Left lung (tissue), 10 donors: Measurements from ENCODE around the gene CTCF. TPM values are rescaled to one million over a fixed set of nuclear protein-coding genes. Genes with fewer than 3 reads are reported as not detected.

Source experiments
- ATAC-seq: fragments of 200-7000 bp; cut with Tn5 transposase; one replicate; pipeline ENCODE4 v1.9.1; 2020; ENCODE audit warnings: moderate library complexity
- DNase-seq, 4 donors: peaks; one replicate each; pipeline ENCODE4 v3.0.0-alpha.2; 2013 to 2020
- H3K27ac ChIP-seq, 2 donors: fragments of 200-600 bp; sonication (generic) in 1 of 2; one replicate each; pipeline versions ENCODE4 v1.5.0 to v1.8.0; 2020 to 2021
- H3K27me3 ChIP-seq, 2 donors: fragments of 200-600 bp; sonication (generic) in 1 of 2; one replicate each; pipeline versions ENCODE4 v1.5.0 to v1.8.0; 2020 to 2021
- H3K36me3 ChIP-seq, 2 donors: fragments of 200-600 bp; sonication (generic) in 1 of 2; one replicate each; pipeline versions ENCODE4 v1.5.0 to v1.8.0; 2020 to 2021
- H3K4me1 ChIP-seq, 2 donors: fragments of 200-600 bp; one replicate each; pipeline ENCODE4 v1.8.0; 2021
- H3K4me3 ChIP-seq, 2 donors: fragments of 200-600 bp; sonication (generic) in 1 of 2; one replicate each; pipeline versions ENCODE4 v1.5.0 to v1.8.0; 2020 to 2021; ENCODE audit warnings: mild to moderate bottlenecking in 1 of 2
- H3K9me3 ChIP-seq, 2 donors: fragments of 200-600 bp; sonication (generic) in 1 of 2; one replicate each; pipeline versions ENCODE4 v1.5.0 to v1.8.0; 2020 to 2021
- CTCF ChIP-seq, 2 donors: fragments of 200-600 bp; sonication (generic) in 1 of 2; IDR thresholded peaks; one replicate each; pipeline versions ENCODE4 v1.5.0 to v1.8.0; 2021; ENCODE audit warnings: antibody characterized with exemption in 2 of 2
- intact Hi-C, 2 donors: fragments of 100-400 bp; cut with DNase I; formaldehyde crosslinking; loops; one replicate each; pipeline versions ENCODE4 v1.11.2 to v1.14.2; 2022
- polyA plus RNA-seq, 6 donors: library from polyadenylated mRNA; unstranded; fragments of 120-200 nt; gene quantifications; one replicate each; pipeline ENCODE4 v1.2.1, GENCODE V29; 2013; ENCODE audit not compliant: insufficient read length in 6 of 6
- total RNA-seq, 2 donors: library from RNA; stranded (reverse); fragmentation: NEBNext Ultra II Directional; extraction: Animal tissue kit (Norgen Biotek cat#: 25700); gene quantifications; one replicate each; pipeline ENCODE4 v1.2.1, GENCODE V29; 2021
- donor health status: DM: no; HTN: yes; CAD: no.
- donor health status: DM: no; HTN: no; CAD: no.

CTCF gene
- total and polyA plus RNA-seq, 8 donors, result 27.8 to 80.2 (median 73.4) TPM

- Histone ChIP-seq H3K27me3 (no peaks in the 10 kb centered on the region), H3K36me3 (no peaks in the 10 kb centered on the region), H3K4me3 (no peak overlapping the region), H3K9me3 (no peaks in the 10 kb centered on the region), H3K27ac (peak overlapping the region; percentile 26 to 63), H3K4me1 (peaks cover 9 to 41% of the 10 kb centered on the region in 2 donors)
- intact Hi-C loops, result no loop called here
- ATAC-seq (peak; percentile 40), DNase-seq (no peak)
- TF ChIP-seq CTCF (IDR thresholded peaks at IDR 0.05), result no peak
Observed at GRCh38 chr16:67555795-67556212, 6.5 kb upstream of the CTCF start.

- intact Hi-C loops, result no loop called here
- ATAC-seq (no peak), DNase-seq (no peak)
- H3K4me3 ChIP-seq, result no peak overlapping the region
- no peaks in the 10 kb centered on the region for H3K36me3 ChIP-seq
- H3K27ac ChIP-seq, result no peak overlapping the region
- no peaks in the 10 kb centered on the region for H3K9me3 ChIP-seq
- peaks cover 4 to 34% of the 10 kb centered on the region in 2 donors for H3K4me1 ChIP-seq
- no peaks in the 10 kb centered on the region for H3K27me3 ChIP-seq
- no peak for TF ChIP-seq CTCF (IDR thresholded peaks at IDR 0.05)
Observed at GRCh38 chr16:67558859-67559258, 3.5 kb upstream of the CTCF start.

GRCh38 chr16:67560827-67561342 lies 1.4 kb upstream of the CTCF start:
- H3K9me3 ChIP-seq, result no peaks in the 10 kb centered on the region
- H3K4me3 ChIP-seq, result peak overlapping the region in 1 of 2 donors; percentile 73
- DNase-seq (no peak), ATAC-seq (no peak)
- peaks cover 4 to 47% of the 10 kb centered on the region in 2 donors for H3K4me1 ChIP-seq
- intact Hi-C loops, result loop anchor here in 1 of 2 donors (5.0 kb wide), 1 partner anchor 106 kb away; the partner anchor contains the start of genes C16orf86 and ENKD1
- H3K27ac ChIP-seq, result peak overlapping the region in 1 of 2 donors; percentile 100
- no peaks in the 10 kb centered on the region for H3K36me3 ChIP-seq
- H3K27me3 ChIP-seq, result no peaks in the 10 kb centered on the region
- TF ChIP-seq CTCF (IDR thresholded peaks at IDR 0.05), result no peak

- TF ChIP-seq CTCF (IDR thresholded peaks at IDR 0.05), result no peak
- Histone ChIP-seq H3K27ac (peak overlapping the region; percentile 99 to 100), H3K4me1 (peaks cover 4 to 45% of the 10 kb centered on the region in 2 donors), H3K9me3 (no peaks in the 10 kb centered on the region), H3K4me3 (peak overlapping the region; percentile 73 to 92), H3K27me3 (no peaks in the 10 kb centered on the region), H3K36me3 (no peaks in the 10 kb centered on the region)
- ATAC-seq (no peak), DNase-seq (no peak)
- intact Hi-C loops, result loop anchor here in 1 of 2 donors (5.0 kb wide), 1 partner anchor 106 kb away; the partner anchor contains the start of genes C16orf86 and ENKD1
Observed at GRCh38 chr16:67561501-67561823, 864 bp upstream of the CTCF start.

GRCh38 chr16:67561824-67562525 lies 351 bp upstream of the CTCF start:
- Histone ChIP-seq H3K27ac (peak overlapping the region; percentile 99 to 100), H3K4me3 (peak overlapping the region; percentile 73 to 92), H3K36me3 (no peaks in the 10 kb centered on the region), H3K4me1 (peaks cover 4 to 47% of the 10 kb centered on the region in 2 donors), H3K27me3 (no peaks in the 10 kb centered on the region), H3K9me3 (no peaks in the 10 kb centered on the region)
- ATAC-seq (peak; percentile 91), DNase-seq (peak; percentile 96 to 100 (median 98))
- intact Hi-C loops, result loop anchor here in 1 of 2 donors (5.0 kb wide), 1 partner anchor 105 kb away; the partner anchor contains the start of genes C16orf86 and ENKD1
- TF ChIP-seq CTCF (IDR thresholded peaks at IDR 0.05), result no peak
